Retinal pigment epithelial cell (primary cell): ENCODE results near the gene TMEM232.

Experiments used
- DNase-seq: peaks from one replicate; pipeline ENCODE4 v3.0.0-alpha.2; 2010; ENCODE audit warnings: low read depth
- H3K4me3 ChIP-seq: 2 replicates; pipeline ENCODE4 v1.5.1; 2011; ENCODE audit warnings: mild to moderate bottlenecking, low read length, control low read depth, moderate library complexity
- TF ChIP-seq, protein P1 (sequence below): conservative IDR thresholded peaks from 2 replicates; pipeline ENCODE4 v1.5.1; 2011; ENCODE audit warnings: low read depth, low read length, control low read depth, inconsistent platforms

Gene TMEM232

DNA sequence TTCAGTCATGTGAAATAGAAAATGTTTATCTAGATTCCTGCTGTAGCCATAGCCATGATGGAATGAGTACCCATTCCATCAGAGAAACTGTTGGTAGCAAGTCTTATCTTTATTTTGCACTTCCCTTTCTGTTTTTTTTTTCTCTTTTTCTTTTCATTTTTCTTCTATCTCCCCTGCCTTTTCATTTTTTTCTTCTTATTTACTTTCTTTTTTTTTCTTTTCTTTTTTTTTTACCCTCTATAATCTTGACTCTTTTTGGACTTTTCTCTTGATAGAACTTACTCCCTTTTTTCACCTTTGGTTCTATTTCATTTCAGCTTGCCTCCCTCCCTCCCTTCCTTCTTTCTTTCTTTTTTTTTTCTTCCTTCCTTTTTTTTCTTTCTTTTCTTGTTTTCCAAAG lies 27.7 kb upstream of the TMEM232 start:
- TF ChIP-seq, protein P1, sequence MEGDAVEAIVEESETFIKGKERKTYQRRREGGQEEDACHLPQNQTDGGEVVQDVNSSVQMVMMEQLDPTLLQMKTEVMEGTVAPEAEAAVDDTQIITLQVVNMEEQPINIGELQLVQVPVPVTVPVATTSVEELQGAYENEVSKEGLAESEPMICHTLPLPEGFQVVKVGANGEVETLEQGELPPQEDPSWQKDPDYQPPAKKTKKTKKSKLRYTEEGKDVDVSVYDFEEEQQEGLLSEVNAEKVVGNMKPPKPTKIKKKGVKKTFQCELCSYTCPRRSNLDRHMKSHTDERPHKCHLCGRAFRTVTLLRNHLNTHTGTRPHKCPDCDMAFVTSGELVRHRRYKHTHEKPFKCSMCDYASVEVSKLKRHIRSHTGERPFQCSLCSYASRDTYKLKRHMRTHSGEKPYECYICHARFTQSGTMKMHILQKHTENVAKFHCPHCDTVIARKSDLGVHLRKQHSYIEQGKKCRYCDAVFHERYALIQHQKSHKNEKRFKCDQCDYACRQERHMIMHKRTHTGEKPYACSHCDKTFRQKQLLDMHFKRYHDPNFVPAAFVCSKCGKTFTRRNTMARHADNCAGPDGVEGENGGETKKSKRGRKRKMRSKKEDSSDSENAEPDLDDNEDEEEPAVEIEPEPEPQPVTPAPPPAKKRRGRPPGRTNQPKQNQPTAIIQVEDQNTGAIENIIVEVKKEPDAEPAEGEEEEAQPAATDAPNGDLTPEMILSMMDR: no peak

DNA sequence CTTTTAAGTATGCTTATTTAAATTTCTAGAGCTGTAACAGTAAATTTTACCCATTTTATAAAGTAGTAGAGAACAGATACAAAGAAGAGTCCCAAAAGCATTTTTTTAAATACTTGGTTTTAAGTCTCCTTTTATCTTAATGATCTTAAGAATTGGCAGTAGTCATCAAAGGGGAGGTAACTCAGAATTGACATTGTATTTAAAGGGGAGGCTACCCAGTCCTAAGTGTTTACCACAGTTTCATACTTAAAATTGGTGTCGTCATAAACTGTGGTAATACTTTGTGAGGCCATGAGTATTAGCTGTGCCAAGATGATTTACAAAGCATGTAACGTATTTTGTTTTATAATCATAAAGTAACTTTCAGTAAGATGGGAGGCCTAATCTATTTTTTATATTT lies 27.1 kb upstream of the TMEM232 start:
- DNase-seq: no peak
- TF ChIP-seq, protein P1: no peak
- no peak overlapping the region for H3K4me3 ChIP-seq

More for the DNA sequence above, 27.7 kb upstream of the TMEM232 start:
- no peak overlapping the region for H3K4me3 ChIP-seq
- no peak for DNase-seq

DNA sequence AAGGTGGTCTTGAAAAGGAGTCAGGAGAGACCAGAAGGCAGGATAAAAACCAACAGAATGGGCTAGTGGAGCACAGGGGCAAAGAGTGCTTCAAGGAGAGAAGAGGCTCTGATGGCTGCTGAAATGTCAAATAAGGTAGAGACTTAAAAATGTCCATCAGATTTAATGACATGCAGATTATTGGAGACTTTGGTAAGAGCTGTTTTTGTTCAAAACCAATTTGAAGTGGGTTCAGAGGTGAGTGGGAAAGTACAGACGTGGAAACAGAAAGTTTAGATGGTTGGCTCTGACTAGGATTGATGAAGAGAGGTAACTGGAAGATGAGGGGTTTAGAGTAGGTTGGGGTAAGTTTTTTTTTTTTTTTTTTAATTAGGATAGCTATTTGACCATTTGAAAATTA lies 26.5 kb upstream of the TMEM232 start:
- H3K4me3 ChIP-seq: no peak overlapping the region
- TF ChIP-seq, protein P1: no peak
- DNase-seq: no peak

DNA sequence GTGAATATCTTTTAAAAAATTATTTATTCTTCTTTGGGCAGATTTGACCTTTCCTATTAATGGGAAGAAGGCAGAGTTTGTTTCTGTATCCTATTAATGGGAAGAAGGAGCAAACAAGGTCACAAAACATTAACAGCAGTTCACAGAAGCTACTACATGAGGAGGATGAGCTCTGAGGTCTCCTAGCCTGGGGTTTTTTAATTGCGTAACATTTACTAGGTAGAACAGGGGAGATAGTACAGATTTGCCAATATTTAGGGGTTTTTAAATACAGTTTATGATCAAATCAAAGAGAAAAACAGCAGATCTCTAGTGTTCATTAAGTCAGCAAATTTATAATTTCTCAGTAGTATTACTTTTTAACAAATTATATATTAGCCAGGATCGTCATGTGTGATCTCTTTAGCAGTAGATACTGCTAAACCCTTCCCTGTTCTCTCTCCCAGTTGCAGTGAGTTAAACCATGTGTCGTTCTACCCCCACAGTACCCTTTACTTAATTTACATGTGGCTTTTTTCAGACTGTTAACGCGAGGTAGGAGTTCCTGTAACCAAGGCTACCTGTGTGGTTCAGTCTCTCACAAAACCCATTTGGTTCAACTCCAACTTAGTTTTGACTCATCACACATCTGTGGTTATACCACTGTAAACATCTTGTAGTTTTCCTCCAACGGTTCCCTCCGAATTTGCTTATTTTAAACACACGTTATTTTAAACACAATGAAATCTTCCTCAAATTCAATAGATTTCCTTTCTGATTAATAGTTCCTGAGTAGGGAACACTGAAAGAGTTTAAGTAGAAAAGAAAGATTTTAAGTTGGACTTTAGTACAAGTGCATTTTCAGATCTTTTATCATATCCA lies 25.7 kb upstream of the TMEM232 start:
- H3K4me3 ChIP-seq: no peak overlapping the region

DNA sequence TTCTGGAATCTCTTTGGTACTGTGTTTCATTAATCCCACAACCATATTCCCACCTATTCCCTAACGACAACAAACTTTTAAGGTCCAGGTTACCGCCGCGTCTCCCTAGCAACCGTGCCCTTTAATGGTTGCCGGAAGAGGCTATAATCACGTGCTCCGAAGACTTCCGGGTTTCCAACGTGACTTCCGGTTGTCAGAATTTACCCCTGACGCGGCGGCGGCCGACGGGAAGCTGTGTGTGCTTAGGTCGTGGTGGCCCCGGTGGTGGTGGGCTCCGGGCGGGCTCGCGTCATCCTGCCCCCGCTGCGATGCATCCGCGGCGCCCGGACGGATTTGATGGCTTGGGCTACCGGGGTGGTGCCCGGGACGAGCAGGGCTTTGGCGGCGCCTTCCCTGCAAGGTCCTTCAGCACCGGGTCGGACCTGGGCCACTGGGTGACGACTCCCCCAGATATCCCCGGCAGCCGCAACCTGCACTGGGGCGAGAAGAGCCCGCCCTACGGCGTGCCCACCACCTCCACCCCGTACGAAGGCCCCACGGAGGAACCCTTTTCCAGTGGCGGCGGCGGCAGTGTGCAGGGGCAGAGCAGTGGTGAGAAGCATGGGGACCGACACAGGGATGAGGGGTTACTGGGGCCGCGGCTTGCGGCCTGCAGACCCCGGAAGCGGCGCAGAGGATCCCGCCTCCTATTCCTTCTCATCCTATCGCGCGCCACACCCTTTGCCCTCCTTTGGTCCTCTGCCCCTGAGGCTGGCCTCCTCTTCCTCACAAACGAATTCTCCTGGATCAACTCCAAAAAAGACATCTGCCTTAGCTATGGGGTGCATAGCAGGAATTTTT lies 12.6 kb upstream of the TMEM232 start, which contains the start of gene SLC25A46:
SLC25A46 (plus strand) TSS at position 196 of the 840 bp plus-strand sequence; CDS start at position 309, 113 bp downstream.
- peak within 1 kb of the TSS; percentile 96 for H3K4me3 ChIP-seq
- peak; percentile 57 for DNase-seq
- TF ChIP-seq, protein P1: no peak

More for the DNA sequence above, 25.7 kb upstream of the TMEM232 start:
- TF ChIP-seq, protein P1: no peak
- no peak for DNase-seq

DNA sequence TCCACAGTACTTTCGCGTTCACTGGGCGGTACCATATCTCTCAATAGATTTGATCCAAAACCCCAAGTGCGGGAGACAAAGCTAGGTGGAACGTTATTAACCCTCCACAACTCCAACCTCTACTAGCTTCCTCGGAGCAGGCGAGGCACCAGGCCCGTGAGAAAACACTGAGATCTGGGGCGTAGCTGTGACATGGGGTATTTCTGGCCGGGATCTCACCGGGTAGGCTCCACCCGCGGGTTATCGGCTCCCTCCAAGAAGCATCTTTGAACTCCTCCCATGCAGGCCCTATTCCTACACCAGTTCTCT lies 12.0 kb upstream of the TMEM232 start:
- TF ChIP-seq, protein P1: no peak
- peak; percentile 13 for DNase-seq
- peak overlapping the region; percentile 96 for H3K4me3 ChIP-seq
